Effector memory CD8-positive, alpha-beta T cell (primary cell): ENCODE measurements around the gene PTAR1.

ENCODE experiments used
- ATAC-seq: fragments of 150-1000 bp; cut with Tn5 transposase; replicated peaks from 2 replicates; pipeline ENCODE4 v1.10.0; 2021; ENCODE audit warnings: mild to moderate bottlenecking, moderate library complexity
- DNase-seq, 3 experiments: peaks; one replicate each; pipeline ENCODE4 v3.0.0; 2021
- H3K27ac Mint-ChIP-seq, 2 donors: one replicate each; pipeline ENCODE4 v1.8.0; 2022; ENCODE audit warnings: mild to moderate bottlenecking in 2 of 2, mixed read lengths in 2 of 2, moderate library complexity in 2 of 2
- H3K27me3 Mint-ChIP-seq, 2 donors: one replicate each; pipeline ENCODE4 v1.8.0; 2022; ENCODE audit warnings: mixed read lengths in 2 of 2
- H3K36me3 Mint-ChIP-seq: one replicate; pipeline ENCODE4 v1.8.0; 2022; ENCODE audit warnings: mild to moderate bottlenecking, moderate library complexity, mixed read lengths; ENCODE audit not compliant: insufficient read depth
- H3K4me1 Mint-ChIP-seq, 2 donors: one replicate each; pipeline ENCODE4 v1.8.0; 2022; ENCODE audit warnings: low read depth in 2 of 2, mixed read lengths in 2 of 2
- H3K4me3 Mint-ChIP-seq, 2 donors: one replicate each; pipeline ENCODE4 v1.8.0; 2022; ENCODE audit warnings: mild to moderate bottlenecking in 2 of 2, mixed read lengths in 2 of 2, moderate library complexity in 2 of 2
- H3K9me3 Mint-ChIP-seq, 2 donors: one replicate each; pipeline ENCODE4 v1.8.0; 2022; ENCODE audit warnings: mixed read lengths in 2 of 2

PTAR1 gene

DNA sequence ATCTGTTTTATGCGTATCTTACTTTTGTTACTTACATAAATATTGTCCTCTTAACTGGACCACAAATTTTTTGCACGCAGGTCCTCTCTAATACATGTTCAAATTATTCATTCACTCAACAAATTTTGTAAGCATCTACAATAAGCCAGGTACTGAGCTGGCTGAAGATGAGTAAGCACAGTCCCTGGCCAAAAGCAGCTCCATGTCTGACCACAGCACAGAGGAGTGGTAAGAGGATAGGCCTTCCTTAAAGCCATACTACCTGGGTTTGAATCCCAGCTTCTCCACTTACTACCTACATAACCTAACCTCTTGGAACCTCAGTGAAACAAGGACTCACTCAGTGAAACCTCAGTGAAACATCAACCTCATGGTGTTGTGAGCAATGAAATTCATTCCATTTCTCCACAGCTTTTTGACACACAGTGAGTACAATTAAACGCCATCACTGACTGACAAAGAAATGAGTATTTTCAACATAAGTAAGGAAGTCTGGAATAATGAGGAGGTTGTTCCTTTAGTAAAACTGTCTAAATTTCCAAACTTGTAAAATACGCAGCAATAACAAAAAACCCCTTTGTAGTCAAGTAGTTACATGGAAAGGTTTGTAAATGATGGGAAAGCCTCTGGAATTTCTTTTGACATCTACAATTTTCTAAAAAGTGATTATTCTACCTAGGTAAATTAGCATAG, 15.0 kb downstream of the PTAR1 start:
- peaks cover 25 to 46% of the 10 kb centered on the region in 2 donors for H3K4me1 Mint-ChIP-seq
- H3K27ac Mint-ChIP-seq, result no peak overlapping the region
- no peak overlapping the region for H3K4me3 Mint-ChIP-seq
- no peaks in the 10 kb centered on the region for H3K9me3 Mint-ChIP-seq
- no peaks in the 10 kb centered on the region for H3K27me3 Mint-ChIP-seq
- peaks cover 14% of the 10 kb centered on the region for H3K36me3 Mint-ChIP-seq
- DNase-seq, result no peak
- no peak for ATAC-seq

- no peak overlapping the region for H3K27ac Mint-ChIP-seq
- no peak for ATAC-seq
- DNase-seq, result no peak
- no peaks in the 10 kb centered on the region for H3K9me3 Mint-ChIP-seq
- peaks cover 22 to 44% of the 10 kb centered on the region in 2 donors for H3K4me1 Mint-ChIP-seq
- H3K27me3 Mint-ChIP-seq, result no peaks in the 10 kb centered on the region
- H3K4me3 Mint-ChIP-seq, result no peak overlapping the region
- H3K36me3 Mint-ChIP-seq, result peaks cover 19% of the 10 kb centered on the region
Measured at GRCh38 chr9:69743930-69744329, 15.9 kb downstream of the PTAR1 start.

GRCh38 chr9:69740872-69741505, 18.8 kb downstream of the PTAR1 start:
- ATAC-seq, result no peak
- peaks cover 6 to 28% of the 10 kb centered on the region in 2 donors for H3K4me1 Mint-ChIP-seq
- no peaks in the 10 kb centered on the region for H3K9me3 Mint-ChIP-seq
- no peaks in the 10 kb centered on the region for H3K27me3 Mint-ChIP-seq
- no peak for DNase-seq
- H3K36me3 Mint-ChIP-seq, result peaks cover 32% of the 10 kb centered on the region
- no peak overlapping the region for H3K27ac Mint-ChIP-seq
- no peak overlapping the region for H3K4me3 Mint-ChIP-seq

- DNase-seq (no peak), ATAC-seq (no peak)
- Mint-ChIP-seq H3K4me3 (no peak overlapping the region), H3K27ac (no peak overlapping the region), H3K36me3 (peaks cover 47% of the 10 kb centered on the region), H3K4me1 (peaks cover 0 to 9% of the 10 kb centered on the region in 2 donors), H3K27me3 (no peaks in the 10 kb centered on the region), H3K9me3 (no peaks in the 10 kb centered on the region)
Measured at GRCh38 chr9:69731348-69731747, 28.5 kb downstream of the PTAR1 start.

- Mint-ChIP-seq H3K27ac (peak overlapping the region in 1 of 2 donors; percentile 32), H3K9me3 (no peaks in the 10 kb centered on the region), H3K4me3 (no peak overlapping the region), H3K4me1 (no peaks in the 10 kb centered on the region), H3K36me3 (peaks cover 27% of the 10 kb centered on the region), H3K27me3 (no peaks in the 10 kb centered on the region)
- no peak for DNase-seq
- no peak for ATAC-seq
Measured at GRCh38 chr9:69719983-69720382, 39.8 kb downstream of the PTAR1 start.

- Mint-ChIP-seq H3K36me3 (peaks cover 23% of the 10 kb centered on the region), H3K9me3 (no peaks in the 10 kb centered on the region), H3K27me3 (no peaks in the 10 kb centered on the region), H3K4me1 (no peaks in the 10 kb centered on the region), H3K4me3 (no peak overlapping the region), H3K27ac (peak overlapping the region in 1 of 2 donors; percentile 32)
- ATAC-seq (no peak), DNase-seq (no peak)
Measured at GRCh38 chr9:69719367-69719766, 40.4 kb downstream of the PTAR1 start.

DNA sequence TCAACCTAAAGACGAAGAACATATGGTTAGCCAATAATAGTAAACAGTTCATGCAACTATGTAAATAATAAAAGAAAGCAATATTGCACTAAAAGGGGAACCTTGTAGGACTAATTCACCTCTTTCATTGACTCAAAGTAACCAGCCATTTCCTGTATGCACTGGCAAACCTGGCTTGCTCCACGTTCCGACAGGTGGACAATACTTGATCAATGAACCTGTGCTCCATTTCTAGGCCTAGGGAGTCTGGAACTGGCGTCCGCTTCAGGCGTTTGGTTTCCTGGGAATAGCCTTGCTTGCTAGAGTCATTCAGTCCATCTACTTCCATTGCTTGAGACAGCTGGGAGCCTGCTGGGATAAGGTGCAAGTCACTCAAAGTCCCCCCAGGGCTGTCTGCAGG, 41.6 kb downstream of the PTAR1 start:
- no peaks in the 10 kb centered on the region for H3K27me3 Mint-ChIP-seq
- peaks cover 23% of the 10 kb centered on the region for H3K36me3 Mint-ChIP-seq
- no peaks in the 10 kb centered on the region for H3K4me1 Mint-ChIP-seq
- no peak overlapping the region for H3K27ac Mint-ChIP-seq
- no peaks in the 10 kb centered on the region for H3K9me3 Mint-ChIP-seq
- ATAC-seq (no peak), DNase-seq (no peak)
- H3K4me3 Mint-ChIP-seq, result no peak overlapping the region

DNA sequence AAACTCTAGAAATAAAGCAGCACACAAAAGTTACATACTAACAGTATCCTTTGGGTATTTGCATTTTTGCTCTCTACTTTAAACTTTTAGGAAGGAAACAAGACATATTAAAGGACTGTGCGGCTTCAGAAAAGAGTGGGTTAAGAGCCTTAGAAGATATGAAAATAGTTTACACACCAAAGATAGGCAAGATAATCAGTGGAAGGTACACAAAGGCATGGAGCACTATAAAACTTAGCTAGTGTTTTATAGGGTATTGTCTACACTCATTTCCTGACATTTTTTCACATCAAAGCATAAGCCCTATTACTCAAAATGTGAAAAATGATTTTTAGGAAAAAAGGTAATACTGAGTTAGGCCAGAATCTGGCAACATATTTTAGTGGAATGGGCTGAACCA, 44.0 kb downstream of the PTAR1 start:
- H3K27ac Mint-ChIP-seq, result no peak overlapping the region
- no peaks in the 10 kb centered on the region for H3K4me1 Mint-ChIP-seq
- ATAC-seq, result no peak
- no peaks in the 10 kb centered on the region for H3K27me3 Mint-ChIP-seq
- H3K36me3 Mint-ChIP-seq, result peaks cover 11% of the 10 kb centered on the region
- no peaks in the 10 kb centered on the region for H3K9me3 Mint-ChIP-seq
- DNase-seq, result no peak
- H3K4me3 Mint-ChIP-seq, result no peak overlapping the region

DNA sequence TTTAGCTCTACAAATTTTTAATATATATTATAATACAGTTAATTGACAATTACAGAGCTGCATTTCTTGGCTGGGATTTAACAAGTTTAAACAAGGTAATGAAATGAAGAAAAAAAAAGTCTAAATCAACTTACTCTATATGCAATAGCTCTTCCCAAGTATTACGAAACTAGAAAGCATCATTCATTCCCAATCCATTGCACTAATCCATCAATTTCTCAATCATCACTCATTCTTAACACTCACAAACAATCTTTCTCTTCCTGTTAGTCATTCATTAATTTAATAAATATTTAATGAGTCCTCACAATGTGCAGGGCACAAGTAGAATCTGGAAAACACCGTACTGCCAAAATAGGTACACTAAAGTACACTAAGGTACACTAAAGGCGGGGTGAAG, 44.7 kb downstream of the PTAR1 start:
- peaks cover 11% of the 10 kb centered on the region for H3K36me3 Mint-ChIP-seq
- no peaks in the 10 kb centered on the region for H3K9me3 Mint-ChIP-seq
- no peaks in the 10 kb centered on the region for H3K4me1 Mint-ChIP-seq
- H3K4me3 Mint-ChIP-seq, result no peak overlapping the region
- no peaks in the 10 kb centered on the region for H3K27me3 Mint-ChIP-seq
- no peak for DNase-seq
- ATAC-seq, result no peak
- no peak overlapping the region for H3K27ac Mint-ChIP-seq

GRCh38 chr9:69697475-69697874, 62.3 kb downstream of the PTAR1 start:
- Mint-ChIP-seq H3K4me1 (no peaks in the 10 kb centered on the region), H3K27ac (no peak overlapping the region), H3K9me3 (peaks cover 7 to 24% of the 10 kb centered on the region in 2 donors), H3K4me3 (no peak overlapping the region), H3K36me3 (no peaks in the 10 kb centered on the region), H3K27me3 (peaks cover 9 to 16% of the 10 kb centered on the region in 2 donors)
- ATAC-seq (no peak), DNase-seq (no peak)

DNA sequence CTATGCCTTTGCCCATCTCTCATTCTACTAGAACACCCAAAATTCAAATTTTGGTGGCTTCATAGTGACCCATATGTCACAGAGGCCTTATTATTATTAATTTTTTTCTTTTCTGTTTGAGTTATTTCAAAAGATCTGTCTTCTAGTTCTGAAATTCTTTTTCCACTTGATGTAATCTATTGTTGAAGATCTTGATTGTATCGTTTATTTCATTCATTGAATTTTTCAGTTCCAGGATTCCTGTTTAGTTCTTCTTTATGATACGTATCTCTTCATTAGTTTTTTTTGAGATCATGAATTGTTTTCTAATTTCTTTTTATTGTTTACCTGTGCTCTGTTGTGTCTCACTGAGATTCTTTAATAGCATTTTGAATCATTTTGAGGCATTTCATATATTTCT, 63.0 kb downstream of the PTAR1 start:
- Mint-ChIP-seq H3K4me1 (no peaks in the 10 kb centered on the region), H3K36me3 (no peaks in the 10 kb centered on the region), H3K4me3 (no peak overlapping the region), H3K27me3 (peaks cover 16% of the 10 kb centered on the region in 2 donors), H3K9me3 (peaks cover 6 to 24% of the 10 kb centered on the region in 2 donors), H3K27ac (no peak overlapping the region)
- no peak for ATAC-seq
- no peak for DNase-seq

- DNase-seq (no peak), ATAC-seq (no peak)
- Mint-ChIP-seq H3K27me3 (peaks cover 7 to 18% of the 10 kb centered on the region in 2 donors), H3K9me3 (no peaks in the 10 kb centered on the region), H3K36me3 (no peaks in the 10 kb centered on the region), H3K27ac (no peak overlapping the region), H3K4me1 (no peaks in the 10 kb centered on the region), H3K4me3 (no peak overlapping the region)
Measured at GRCh38 chr9:69689991-69690538, 69.7 kb downstream of the PTAR1 start.

- Mint-ChIP-seq H3K36me3 (no peaks in the 10 kb centered on the region), H3K4me3 (no peak overlapping the region), H3K9me3 (no peaks in the 10 kb centered on the region), H3K27ac (no peak overlapping the region), H3K27me3 (peaks cover 4 to 12% of the 10 kb centered on the region in 2 donors), H3K4me1 (no peaks in the 10 kb centered on the region)
- DNase-seq (no peak), ATAC-seq (no peak)
Measured at GRCh38 chr9:69683927-69684326, 75.9 kb downstream of the PTAR1 start.
